ENCODE data around the gene BNC2. TPM values are rescaled to one million over a fixed set of nuclear protein-coding genes. Genes with fewer than 3 reads are reported as not detected.

Gene BNC2
- total RNA-seq, 2 experiments from 2014 or later = not detected

DNA sequence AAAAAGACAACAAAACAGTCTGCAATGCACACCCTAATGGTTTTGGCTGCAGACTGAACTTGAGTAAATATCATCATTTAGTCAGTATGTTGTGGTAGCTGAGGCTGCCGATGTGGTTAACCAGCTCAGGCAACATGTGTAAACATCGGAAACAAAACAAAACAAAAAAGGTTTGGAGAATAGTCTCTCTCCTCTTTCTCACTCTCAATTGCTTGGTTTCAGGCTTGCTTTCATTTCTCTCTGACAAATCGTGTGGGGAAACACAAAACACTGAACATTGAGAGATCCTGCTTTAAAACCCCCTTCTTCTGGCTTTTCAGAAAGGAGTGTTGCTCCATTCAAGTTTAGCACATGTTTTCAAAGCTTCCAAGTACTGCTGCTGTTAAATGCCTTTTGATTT, 453.3 kb downstream of the BNC2 start:
- BruUV-seq (replicated peaks) = no TSS peak
- intact Hi-C loops (cut with micrococcal nuclease; ENCODE audit: unreplicated experiment) = no loop called here
- no peaks in the 10 kb centered on the region for H3K4me1 ChIP-seq (ENCODE audit: insufficient read depth, low read length, poor library complexity, severe bottlenecking)
- H3K4me2 ChIP-seq (ENCODE audit: low read length) = no peak overlapping the region
- POLR2A ChIA-PET = interaction anchor here (0.7 kb wide), 1 partner anchor 184 kb away, joined by 3 read pairs; no protein-coding TSS in a partner anchor
- no peaks in the 10 kb centered on the region for H3K79me2 ChIP-seq (ENCODE audit: insufficient read depth, low read depth, low read length)
- DNase-seq (ENCODE audit: low spot score) = no peak
- H3K9me3 ChIP-seq (ENCODE audit: low read length) = no peaks in the 10 kb centered on the region
- H3K36me3 ChIP-seq (ENCODE audit: insufficient read depth, low read length) = no peaks in the 10 kb centered on the region
- H4K20me1 ChIP-seq (ENCODE audit: insufficient read depth, low read length) = no peaks in the 10 kb centered on the region
- no peak for TF ChIP-seq EZH2phosphoT487 (IDR thresholded peaks at IDR 0.05; ENCODE audit: borderline replicate concordance, low read depth, low read length)
- TF ChIP-seq, protein P1, sequence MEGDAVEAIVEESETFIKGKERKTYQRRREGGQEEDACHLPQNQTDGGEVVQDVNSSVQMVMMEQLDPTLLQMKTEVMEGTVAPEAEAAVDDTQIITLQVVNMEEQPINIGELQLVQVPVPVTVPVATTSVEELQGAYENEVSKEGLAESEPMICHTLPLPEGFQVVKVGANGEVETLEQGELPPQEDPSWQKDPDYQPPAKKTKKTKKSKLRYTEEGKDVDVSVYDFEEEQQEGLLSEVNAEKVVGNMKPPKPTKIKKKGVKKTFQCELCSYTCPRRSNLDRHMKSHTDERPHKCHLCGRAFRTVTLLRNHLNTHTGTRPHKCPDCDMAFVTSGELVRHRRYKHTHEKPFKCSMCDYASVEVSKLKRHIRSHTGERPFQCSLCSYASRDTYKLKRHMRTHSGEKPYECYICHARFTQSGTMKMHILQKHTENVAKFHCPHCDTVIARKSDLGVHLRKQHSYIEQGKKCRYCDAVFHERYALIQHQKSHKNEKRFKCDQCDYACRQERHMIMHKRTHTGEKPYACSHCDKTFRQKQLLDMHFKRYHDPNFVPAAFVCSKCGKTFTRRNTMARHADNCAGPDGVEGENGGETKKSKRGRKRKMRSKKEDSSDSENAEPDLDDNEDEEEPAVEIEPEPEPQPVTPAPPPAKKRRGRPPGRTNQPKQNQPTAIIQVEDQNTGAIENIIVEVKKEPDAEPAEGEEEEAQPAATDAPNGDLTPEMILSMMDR (conservative IDR thresholded peaks at IDR 0.05; ENCODE audit: low read length) = no peak
- H2AFZ ChIP-seq (ENCODE audit: low read length) = no peak overlapping the region
- no peak overlapping the region for H3K27ac ChIP-seq (ENCODE audit: low read depth, low read length, poor library complexity, severe bottlenecking)
- CTCF ChIA-PET (ENCODE audit: unreplicated experiment) = no interaction called here
- H3K4me3 ChIP-seq (ENCODE audit: low read depth, low read length, poor library complexity, severe bottlenecking) = no peak overlapping the region
- H3K9me2 ChIP-seq (ENCODE audit: insufficient read depth, low read length) = no peaks in the 10 kb centered on the region

- no peak overlapping the region for H3K4me3 ChIP-seq (ENCODE audit: low read depth, low read length, poor library complexity, severe bottlenecking)
- no peaks in the 10 kb centered on the region for H4K20me1 ChIP-seq (ENCODE audit: insufficient read depth, low read length)
- intact Hi-C loops (cut with micrococcal nuclease; ENCODE audit: unreplicated experiment) = no loop called here
- H3K9me3 ChIP-seq (ENCODE audit: low read length) = no peaks in the 10 kb centered on the region
- no peak overlapping the region for H3K27ac ChIP-seq (ENCODE audit: low read depth, low read length, poor library complexity, severe bottlenecking)
- no TSS peak for BruUV-seq (replicated peaks)
- H3K79me2 ChIP-seq (ENCODE audit: insufficient read depth, low read depth, low read length) = no peaks in the 10 kb centered on the region
- TF ChIP-seq, protein P1 (conservative IDR thresholded peaks at IDR 0.05; ENCODE audit: low read length) = no peak
- TF ChIP-seq EZH2phosphoT487 (IDR thresholded peaks at IDR 0.05; ENCODE audit: borderline replicate concordance, low read depth, low read length) = no peak
- H3K36me3 ChIP-seq (ENCODE audit: insufficient read depth, low read length) = no peaks in the 10 kb centered on the region
- no peak overlapping the region for H2AFZ ChIP-seq (ENCODE audit: low read length)
- ChIA-PET POLR2A (interaction anchor here (0.7 kb wide), 1 partner anchor 105 kb away, joined by 3 read pairs; no protein-coding TSS in a partner anchor), CTCF (ENCODE audit: unreplicated experiment) (no interaction called here)
- no peaks in the 10 kb centered on the region for H3K9me2 ChIP-seq (ENCODE audit: insufficient read depth, low read length)
- H3K4me2 ChIP-seq (ENCODE audit: low read length) = no peak overlapping the region
- no peak for DNase-seq (ENCODE audit: low spot score)
- no peaks in the 10 kb centered on the region for H3K4me1 ChIP-seq (ENCODE audit: insufficient read depth, low read length, poor library complexity, severe bottlenecking)
Observed at GRCh38 chr9:16414451-16414850, 456.0 kb downstream of the BNC2 start.

DNA sequence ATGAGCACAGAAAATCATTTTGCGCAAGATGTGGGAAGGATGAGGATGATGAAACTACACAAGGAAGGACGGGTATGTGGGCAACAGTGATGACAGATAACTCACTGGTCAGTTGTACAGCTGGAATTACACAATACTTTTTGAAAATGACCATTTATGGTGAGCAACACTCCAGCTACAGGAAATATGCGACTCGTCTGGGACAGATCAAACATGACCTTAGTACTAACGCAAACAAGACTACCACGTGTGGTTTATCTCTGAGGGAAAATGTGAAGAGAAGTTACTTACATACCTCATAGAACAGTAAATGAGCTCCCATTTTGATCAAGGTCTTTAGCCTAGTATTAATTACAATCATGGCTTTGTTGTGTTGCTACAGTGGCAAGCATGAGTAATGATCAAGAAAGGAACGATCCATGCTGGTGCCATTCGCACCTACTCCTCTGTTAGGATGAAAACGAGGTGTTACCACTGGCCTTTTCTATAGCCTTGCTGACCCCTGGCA, 456.9 kb downstream of the BNC2 start:
- DNase-seq (ENCODE audit: low spot score) = no peak
- TF ChIP-seq, protein P1 (conservative IDR thresholded peaks at IDR 0.05; ENCODE audit: low read length) = no peak
- no peak for TF ChIP-seq EZH2phosphoT487 (IDR thresholded peaks at IDR 0.05; ENCODE audit: borderline replicate concordance, low read depth, low read length)
- intact Hi-C loops (cut with micrococcal nuclease; ENCODE audit: unreplicated experiment) = no loop called here
- no TSS peak for BruUV-seq (replicated peaks)
- no peak overlapping the region for H2AFZ ChIP-seq (ENCODE audit: low read length)
- no peaks in the 10 kb centered on the region for H4K20me1 ChIP-seq (ENCODE audit: insufficient read depth, low read length)
- H3K4me2 ChIP-seq (ENCODE audit: low read length) = no peak overlapping the region
- CTCF ChIA-PET (ENCODE audit: unreplicated experiment) = no interaction called here
- H3K4me3 ChIP-seq (ENCODE audit: low read depth, low read length, poor library complexity, severe bottlenecking) = no peak overlapping the region
- no peaks in the 10 kb centered on the region for H3K36me3 ChIP-seq (ENCODE audit: insufficient read depth, low read length)
- POLR2A ChIA-PET = no interaction called here
- no peaks in the 10 kb centered on the region for H3K4me1 ChIP-seq (ENCODE audit: insufficient read depth, low read length, poor library complexity, severe bottlenecking)
- no peaks in the 10 kb centered on the region for H3K9me3 ChIP-seq (ENCODE audit: low read length)
- H3K9me2 ChIP-seq (ENCODE audit: insufficient read depth, low read length) = no peaks in the 10 kb centered on the region
- no peak overlapping the region for H3K27ac ChIP-seq (ENCODE audit: low read depth, low read length, poor library complexity, severe bottlenecking)
- no peaks in the 10 kb centered on the region for H3K79me2 ChIP-seq (ENCODE audit: insufficient read depth, low read depth, low read length)

All from OCI-LY7 (cell line).